Caco-2 (cell line): ENCODE data around the gene CDC42SE2. TPM values are rescaled to one million over a fixed set of nuclear protein-coding genes. Genes with fewer than 3 reads are reported as not detected.

Source experiments
- BruUV-seq: library from RNA; stranded (reverse); fragments of 400-500 nt; replicated peaks from 2 replicates; lab custom pipeline; 2021; lab: Mats Ljungman, UMichigan
- CTCF ChIA-PET: fragments of 300-600 bp; sonication (Branson Sonifier 250); formaldehyde crosslinking; loops from one replicate; lab custom pipeline; 2022; ENCODE audit warnings: antibody characterized with exemption; lab: Charles Lee
- POLR2A ChIA-PET: fragments of 300-600 bp; sonication (Branson Sonifier 250); formaldehyde crosslinking; loops from one replicate; lab custom pipeline; 2022; ENCODE audit warnings: antibody characterized with exemption; lab: Charles Lee
- DNase-seq, 2 experiments: peaks; one replicate each; pipeline versions ENCODE4 v3.0.0 to v3.0.0-alpha.2; 2020 to 2022
- H3K27me3 ChIP-seq: replicated peaks from 2 replicates; pipeline ENCODE4 v1.6.0; 2011; ENCODE audit warnings: low read length; ENCODE audit not compliant: control insufficient read depth, insufficient read depth
- H3K36me3 ChIP-seq: 2 replicates; pipeline ENCODE4 v1.5.1; 2011; ENCODE audit warnings: low read length; ENCODE audit not compliant: control insufficient read depth, insufficient read depth
- H3K4me1 ChIP-seq: fragments of 250-450 bp; sonication (Bioruptor Pico); 2 replicates; pipeline ENCODE4 v1.5.1; 2020; ENCODE audit warnings: mild to moderate bottlenecking
- H3K4me3 ChIP-seq: 2 replicates; pipeline ENCODE4 v1.5.1; 2011; ENCODE audit warnings: low read depth, mild to moderate bottlenecking, control low read depth, low read length
- H3K9me3 ChIP-seq: fragments of 250-450 bp; sonication (Bioruptor Pico); 2 replicates; pipeline ENCODE4 v1.5.1; 2020; ENCODE audit warnings: mild to moderate bottlenecking, moderate library complexity
- H3K27ac Mint-ChIP-seq: one replicate; pipeline ENCODE4 v1.8.0; 2022; ENCODE audit warnings: mixed read lengths; ENCODE audit not compliant: unreplicated experiment
- H3K27me3 Mint-ChIP-seq: one replicate; pipeline ENCODE4 v1.8.0; 2022; ENCODE audit warnings: mixed read lengths; ENCODE audit not compliant: insufficient read depth, unreplicated experiment
- H3K36me3 Mint-ChIP-seq: one replicate; pipeline ENCODE4 v1.8.0; 2022; ENCODE audit warnings: mild to moderate bottlenecking, mixed read lengths; ENCODE audit not compliant: insufficient read depth, unreplicated experiment
- H3K4me1 Mint-ChIP-seq: one replicate; pipeline ENCODE4 v1.8.0; 2022; ENCODE audit warnings: low read depth, mixed read lengths; ENCODE audit not compliant: unreplicated experiment
- H3K4me3 Mint-ChIP-seq: one replicate; pipeline ENCODE4 v1.8.0; 2022; ENCODE audit warnings: mild to moderate bottlenecking, moderate library complexity, mixed read lengths; ENCODE audit not compliant: unreplicated experiment
- H3K9me3 Mint-ChIP-seq: one replicate; pipeline ENCODE4 v1.8.0; 2022; ENCODE audit warnings: mixed read lengths; ENCODE audit not compliant: unreplicated experiment
- intact Hi-C: fragments of 100-400 bp; cut with micrococcal nuclease; formaldehyde crosslinking; loops from one replicate; pipeline ENCODE4 v1.10.0; 2022; ENCODE audit not compliant: unreplicated experiment
- total RNA-seq: library from RNA; stranded (reverse); gene quantifications from 2 replicates; pipeline ENCODE4 v1.2.3, GENCODE V29; 2022
- TF ChIP-seq, protein P1 (sequence below), 2 experiments: fragments of 200-600 bp in 1 of 2; IDR thresholded peaks; 1 replicate in 1 of 2; 2 replicates in 1 of 2; pipeline versions ENCODE4 v1.5.1 to v1.8.0; 2011 to 2022; ENCODE audit warnings: antibody characterized with exemption in 1 of 2, control low read depth in 1 of 2, inconsistent platforms in 1 of 2, low read depth in 1 of 2, low read length in 1 of 2, mild to moderate bottlenecking in 1 of 2, moderate library complexity in 1 of 2; ENCODE audit not compliant: insufficient read depth in 1 of 2, severe bottlenecking in 1 of 2, unreplicated experiment in 1 of 2

CDC42SE2 gene
- total RNA-seq, 1 experiment from 2014 or later = 39.4 TPM

DNA sequence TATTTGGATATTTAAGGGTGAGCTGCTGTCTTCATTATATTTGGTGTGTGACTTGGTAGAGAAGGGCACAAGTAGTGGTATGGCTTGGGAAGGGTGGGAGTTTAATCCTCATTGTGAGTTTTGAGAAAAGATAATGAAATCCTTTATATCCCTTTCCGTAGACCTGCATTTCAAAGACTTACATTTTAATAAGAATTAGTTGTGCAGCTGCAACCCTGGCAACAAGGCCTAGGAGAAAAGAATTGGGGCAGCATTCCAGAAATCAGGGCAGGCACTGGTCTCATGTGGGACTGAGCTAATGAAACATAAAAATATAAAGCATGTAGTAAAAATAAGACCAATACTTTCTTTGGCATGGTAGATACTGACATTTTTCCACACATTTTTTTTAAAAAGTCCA is 60.5 kb downstream of the CDC42SE2 start:
- intact Hi-C loops = no loop called here
- H3K4me1 Mint-ChIP-seq = peaks cover 19% of the 10 kb centered on the region
- peaks cover 24% of the 10 kb centered on the region for H3K36me3 Mint-ChIP-seq
- ChIA-PET POLR2A (no interaction called here), CTCF (no interaction called here)
- Histone ChIP-seq H3K9me3 (no peaks in the 10 kb centered on the region), H3K4me1 (no peaks in the 10 kb centered on the region), H3K4me3 (no peak overlapping the region), H3K36me3 (no peaks in the 10 kb centered on the region), H3K27me3 (no peaks in the 10 kb centered on the region)
- H3K4me3 Mint-ChIP-seq = no peak overlapping the region
- TF ChIP-seq, protein P1, sequence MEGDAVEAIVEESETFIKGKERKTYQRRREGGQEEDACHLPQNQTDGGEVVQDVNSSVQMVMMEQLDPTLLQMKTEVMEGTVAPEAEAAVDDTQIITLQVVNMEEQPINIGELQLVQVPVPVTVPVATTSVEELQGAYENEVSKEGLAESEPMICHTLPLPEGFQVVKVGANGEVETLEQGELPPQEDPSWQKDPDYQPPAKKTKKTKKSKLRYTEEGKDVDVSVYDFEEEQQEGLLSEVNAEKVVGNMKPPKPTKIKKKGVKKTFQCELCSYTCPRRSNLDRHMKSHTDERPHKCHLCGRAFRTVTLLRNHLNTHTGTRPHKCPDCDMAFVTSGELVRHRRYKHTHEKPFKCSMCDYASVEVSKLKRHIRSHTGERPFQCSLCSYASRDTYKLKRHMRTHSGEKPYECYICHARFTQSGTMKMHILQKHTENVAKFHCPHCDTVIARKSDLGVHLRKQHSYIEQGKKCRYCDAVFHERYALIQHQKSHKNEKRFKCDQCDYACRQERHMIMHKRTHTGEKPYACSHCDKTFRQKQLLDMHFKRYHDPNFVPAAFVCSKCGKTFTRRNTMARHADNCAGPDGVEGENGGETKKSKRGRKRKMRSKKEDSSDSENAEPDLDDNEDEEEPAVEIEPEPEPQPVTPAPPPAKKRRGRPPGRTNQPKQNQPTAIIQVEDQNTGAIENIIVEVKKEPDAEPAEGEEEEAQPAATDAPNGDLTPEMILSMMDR (IDR thresholded peaks at IDR 0.05; ENCODE audit: insufficient read depth in 1 of 2, low read depth in 1 of 2, low read length in 1 of 2, severe bottlenecking in 1 of 2, unreplicated experiment in 1 of 2) = no peak
- H3K27me3 Mint-ChIP-seq = no peaks in the 10 kb centered on the region
- no peaks in the 10 kb centered on the region for H3K9me3 Mint-ChIP-seq
- no TSS peak for BruUV-seq
- no peak for DNase-seq
- no peak overlapping the region for H3K27ac Mint-ChIP-seq

DNA sequence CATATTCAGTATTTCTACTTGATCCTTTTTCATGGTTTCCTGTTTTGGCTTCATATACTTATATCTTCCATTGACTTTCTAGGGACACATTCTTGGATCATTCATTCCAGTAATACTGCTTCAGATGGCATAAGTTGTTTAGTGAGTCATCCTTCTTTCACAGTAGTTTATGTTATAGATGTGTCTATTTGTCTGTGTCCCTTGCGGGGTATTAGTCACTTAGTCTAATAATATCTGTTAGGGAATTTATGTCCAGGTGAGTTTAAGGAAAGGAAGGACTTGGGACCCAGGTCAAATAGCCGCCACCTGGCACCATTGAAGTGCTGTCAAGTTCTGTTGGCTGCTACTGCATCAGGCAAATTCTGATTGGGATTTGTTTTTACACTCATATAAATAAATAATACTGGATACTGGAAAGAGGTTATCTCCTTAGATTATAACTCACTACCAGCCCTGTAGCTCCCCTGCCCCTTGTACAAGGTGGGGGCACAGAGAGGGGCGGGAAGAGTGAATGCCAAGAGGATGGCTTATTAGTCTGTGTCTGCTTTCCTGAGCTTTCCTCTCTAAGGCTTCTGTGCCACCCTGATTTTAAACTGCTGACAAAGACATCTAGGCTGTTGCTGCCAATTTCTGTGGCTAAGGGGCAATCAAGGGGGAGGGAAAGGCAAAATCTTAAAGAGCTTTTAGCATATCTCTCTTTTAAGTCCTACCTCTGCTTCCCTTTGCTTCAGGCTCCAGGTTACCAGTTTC is 64.9 kb downstream of the CDC42SE2 start:
- no peaks in the 10 kb centered on the region for H3K4me1 ChIP-seq
- H3K4me1 Mint-ChIP-seq = peaks cover 19% of the 10 kb centered on the region
- ChIA-PET POLR2A (no interaction called here), CTCF (no interaction called here)
- BruUV-seq = no TSS peak
- H3K27me3 Mint-ChIP-seq = no peaks in the 10 kb centered on the region
- H3K27me3 ChIP-seq = no peaks in the 10 kb centered on the region
- H3K4me3 ChIP-seq = no peak overlapping the region
- 0 out of 2 replicates have a peak, but pooled peaks cover 2% of the 10 kb centered on the region for H3K9me3 ChIP-seq
- intact Hi-C loops = no loop called here
- no peaks in the 10 kb centered on the region for H3K9me3 Mint-ChIP-seq
- H3K36me3 ChIP-seq = no peaks in the 10 kb centered on the region
- H3K27ac Mint-ChIP-seq = peak overlapping the region; percentile 8
- no peak overlapping the region for H3K4me3 Mint-ChIP-seq
- peak in 1 of 2 experiments; percentile 9 for DNase-seq
- TF ChIP-seq, protein P1 (IDR thresholded peaks at IDR 0.05; ENCODE audit: insufficient read depth in 1 of 2, low read depth in 1 of 2, low read length in 1 of 2, severe bottlenecking in 1 of 2, unreplicated experiment in 1 of 2) = no peak
- peaks cover 19% of the 10 kb centered on the region for H3K36me3 Mint-ChIP-seq

DNA sequence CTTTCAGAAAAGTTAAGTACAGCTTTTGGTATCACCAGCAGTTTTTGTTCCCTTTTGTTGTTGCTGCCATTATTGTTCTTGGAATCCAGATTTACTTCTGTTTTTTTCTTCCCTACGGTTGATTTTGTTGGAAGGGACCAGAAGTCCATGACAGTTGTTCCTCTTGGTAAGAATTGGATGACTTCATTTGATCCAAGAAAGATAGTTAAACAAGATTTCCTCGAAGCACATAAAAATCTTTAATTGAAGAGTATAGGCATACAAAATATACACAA is 65.4 kb downstream of the CDC42SE2 start:
- no peak overlapping the region for H3K27ac Mint-ChIP-seq
- ChIA-PET POLR2A (no interaction called here), CTCF (no interaction called here)
- Histone ChIP-seq H3K4me3 (no peak overlapping the region), H3K9me3 (peaks cover 2% of the 10 kb centered on the region; the same call in 1 of the 2 replicates), H3K36me3 (no peaks in the 10 kb centered on the region), H3K4me1 (no peaks in the 10 kb centered on the region), H3K27me3 (no peaks in the 10 kb centered on the region)
- DNase-seq = no peak
- BruUV-seq = no TSS peak
- H3K36me3 Mint-ChIP-seq = peaks cover 19% of the 10 kb centered on the region
- H3K4me1 Mint-ChIP-seq = peaks cover 19% of the 10 kb centered on the region
- TF ChIP-seq, protein P1 (IDR thresholded peaks at IDR 0.05; ENCODE audit: insufficient read depth in 1 of 2, low read depth in 1 of 2, low read length in 1 of 2, severe bottlenecking in 1 of 2, unreplicated experiment in 1 of 2) = no peak
- intact Hi-C loops = no loop called here
- H3K27me3 Mint-ChIP-seq = no peaks in the 10 kb centered on the region
- H3K9me3 Mint-ChIP-seq = no peaks in the 10 kb centered on the region
- no peak overlapping the region for H3K4me3 Mint-ChIP-seq
